Measurements from ENCODE around the gene OST4.

OST4 gene

DNA sequence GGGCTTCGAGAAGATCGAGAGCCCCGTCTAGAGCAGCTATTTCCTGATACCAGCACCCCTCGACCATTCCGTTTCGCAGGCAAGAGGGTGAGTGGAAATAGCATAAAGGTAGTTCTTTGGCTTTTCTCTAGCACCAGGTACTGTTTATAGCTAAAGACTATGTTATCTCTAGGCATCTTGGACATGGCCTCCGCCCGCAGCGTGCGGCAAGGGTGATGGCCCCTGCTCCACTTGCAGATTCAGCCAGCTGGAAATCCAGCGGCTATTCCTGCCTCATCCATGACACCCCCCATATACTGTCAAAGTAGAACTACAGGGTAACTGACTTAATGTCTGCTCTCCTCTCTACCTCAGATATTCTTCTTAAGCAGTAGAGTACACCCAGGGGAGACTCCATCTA is 16.7 kb downstream of the OST4 start:
- DNase-seq, result no peak

DNA sequence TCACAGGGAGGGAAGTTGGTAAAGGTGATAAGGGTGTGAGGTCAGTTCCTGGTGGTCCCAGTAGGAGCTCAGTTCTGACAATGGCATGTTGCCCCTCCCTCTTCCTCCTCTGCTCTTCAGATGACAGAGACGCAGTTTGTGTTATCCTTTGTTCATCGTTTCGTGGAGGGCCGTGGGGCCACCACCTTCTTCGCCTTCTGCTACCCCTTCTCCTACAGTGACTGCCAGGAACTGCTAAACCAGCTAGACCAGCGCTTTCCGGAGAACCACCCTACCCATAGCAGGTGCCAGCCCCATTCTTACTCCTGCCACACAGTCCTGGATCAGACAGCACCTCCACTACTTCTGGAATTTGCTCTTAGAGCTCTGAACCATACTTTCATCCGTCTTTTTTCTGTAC is 17.7 kb downstream of the OST4 start:
- no peak for DNase-seq

DNA sequence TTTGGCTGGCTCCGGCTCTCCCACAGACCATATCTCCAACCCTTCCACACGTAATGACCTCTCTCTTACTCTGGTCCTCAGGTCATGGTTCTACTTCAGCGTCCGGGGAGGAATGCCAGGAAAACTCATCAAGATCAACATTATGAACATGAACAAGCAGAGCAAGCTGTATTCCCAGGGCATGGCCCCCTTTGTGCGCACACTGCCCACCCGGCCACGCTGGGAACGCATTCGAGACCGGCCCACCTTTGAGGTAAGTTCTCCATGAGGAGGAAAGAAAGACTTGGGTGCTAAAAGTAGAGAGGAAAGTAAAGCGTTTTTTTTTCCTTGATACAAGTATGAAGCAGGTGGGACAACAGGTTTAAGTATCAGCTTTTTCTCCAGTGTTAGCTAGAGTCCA is 18.1 kb downstream of the OST4 start:
- no peak for DNase-seq

DNA sequence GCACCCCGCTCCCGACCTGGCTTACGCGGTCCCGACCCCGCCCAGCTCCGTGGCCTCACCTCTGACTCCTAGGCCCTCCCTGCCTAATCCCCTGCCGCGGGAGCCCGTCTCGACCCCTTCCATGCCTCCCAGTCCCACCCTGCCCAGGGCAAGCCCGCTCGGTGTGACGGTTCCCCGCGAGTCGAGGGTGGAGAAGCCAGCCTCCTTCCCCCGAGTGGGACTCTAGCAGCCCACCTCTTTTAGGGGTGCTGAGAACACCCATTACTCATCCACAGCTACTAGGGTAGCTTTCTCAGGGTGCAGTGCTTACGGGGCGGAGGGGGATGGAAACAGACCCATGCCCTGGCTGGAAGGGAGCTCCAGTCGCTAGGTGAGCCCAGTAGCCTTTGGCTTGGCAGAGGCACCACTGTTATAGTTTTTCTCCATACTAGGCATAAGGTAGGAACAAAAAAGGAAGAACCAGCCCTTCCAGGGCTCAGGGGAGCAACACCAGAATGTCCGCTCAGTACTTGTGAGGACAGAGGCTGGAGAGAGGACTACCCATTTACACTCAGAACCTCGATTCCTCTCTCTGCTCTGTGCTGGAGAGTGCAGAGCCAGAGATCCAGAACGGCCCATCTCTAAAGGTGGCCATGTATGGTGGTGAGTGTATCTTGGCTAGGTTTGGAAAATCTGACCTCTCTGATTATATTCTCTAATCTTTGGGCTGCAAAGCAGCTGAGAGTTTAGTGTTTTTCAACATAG is 19.4 kb downstream of the OST4 start:
- peak in 19 of 51 donors; percentile 19 to 70 (median 42) for DNase-seq

DNA sequence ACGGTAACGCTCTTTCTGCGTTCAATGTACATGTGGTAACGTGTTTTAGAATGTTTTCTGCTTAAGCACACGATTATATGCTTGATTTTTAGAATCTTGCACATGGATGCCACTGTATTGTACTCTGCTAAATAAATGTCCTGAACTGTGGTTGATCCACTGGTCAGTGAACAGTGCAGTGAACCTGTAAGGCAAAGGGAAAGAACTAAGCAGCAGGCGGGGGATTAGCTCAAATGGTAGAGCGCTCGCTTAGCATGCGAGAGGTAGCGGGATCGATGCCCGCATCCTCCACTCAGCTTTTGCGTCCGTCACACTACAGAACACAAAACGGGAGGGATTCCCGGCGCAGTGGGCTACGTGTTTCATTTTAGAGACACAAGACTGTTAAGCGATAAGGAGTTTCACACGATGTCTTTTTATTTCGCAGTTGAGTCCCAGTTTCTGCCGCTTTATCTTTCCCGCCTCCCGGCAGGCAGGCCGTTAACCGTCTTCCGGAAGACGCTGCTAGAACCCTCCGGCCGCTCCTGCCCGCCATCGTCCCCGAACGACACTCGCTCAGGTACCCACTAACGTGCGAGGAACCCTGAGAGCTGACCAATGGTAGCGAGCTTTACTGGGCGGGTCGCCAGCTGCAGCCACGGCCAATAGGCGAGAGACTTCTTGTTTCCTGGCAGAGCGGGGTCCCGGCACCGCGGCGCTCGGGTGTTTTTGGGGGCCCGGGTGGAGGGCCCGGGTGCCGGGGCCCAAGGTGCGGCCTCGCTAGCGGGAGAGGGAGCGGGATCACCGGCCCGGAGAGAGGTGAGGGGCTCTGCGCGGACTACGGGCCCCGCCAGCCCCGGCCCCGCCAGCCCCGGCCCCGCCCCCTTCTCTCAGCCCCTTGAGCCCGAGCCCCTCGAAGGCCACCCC is 20.2 kb downstream of the OST4 start, which contains the start of gene AGBL5:
TSS of gene AGBL5 (plus strand) at position 673 of the 906 bp plus-strand sequence. CDS start 1,291 bp downstream, outside the sequence.
- peak; percentile 66 to 96 (median 89) for DNase-seq

DNA sequence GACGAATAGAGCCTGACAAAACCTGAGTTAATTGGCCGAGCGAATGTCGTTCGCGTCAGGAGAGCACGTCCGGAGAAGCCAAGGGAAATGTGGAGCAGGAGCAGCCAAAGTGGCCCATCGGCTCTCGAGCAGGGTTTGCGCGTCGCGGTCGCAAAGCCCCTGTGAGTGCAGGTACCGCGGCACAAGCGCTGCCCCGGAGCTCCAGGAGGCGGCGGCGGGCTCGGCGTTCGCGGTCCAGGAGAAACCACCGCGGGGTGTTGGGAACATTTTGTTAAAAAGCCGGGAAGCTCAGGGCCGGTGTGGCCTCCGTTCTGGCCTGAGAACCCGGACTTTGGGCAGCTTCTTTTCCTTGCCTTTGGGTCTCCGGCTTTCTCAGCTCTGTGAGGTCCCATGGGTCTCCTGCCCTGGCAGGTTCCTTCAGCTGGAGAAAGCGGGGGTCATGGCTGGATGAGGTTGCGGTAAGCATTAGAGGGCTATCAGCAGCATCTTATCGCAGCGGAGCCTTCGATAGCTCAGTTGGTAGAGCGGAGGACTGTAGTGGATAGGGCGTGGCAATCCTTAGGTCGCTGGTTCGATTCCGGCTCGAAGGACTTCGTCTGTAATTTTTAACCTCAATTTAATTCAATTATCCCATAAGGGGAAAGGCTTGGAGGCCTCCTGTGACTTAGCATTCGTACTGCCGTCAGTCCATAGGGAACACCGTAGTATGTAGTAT is 21.0 kb downstream of the OST4 start:
- peak; percentile 47 to 96 (median 84) for DNase-seq

DNA sequence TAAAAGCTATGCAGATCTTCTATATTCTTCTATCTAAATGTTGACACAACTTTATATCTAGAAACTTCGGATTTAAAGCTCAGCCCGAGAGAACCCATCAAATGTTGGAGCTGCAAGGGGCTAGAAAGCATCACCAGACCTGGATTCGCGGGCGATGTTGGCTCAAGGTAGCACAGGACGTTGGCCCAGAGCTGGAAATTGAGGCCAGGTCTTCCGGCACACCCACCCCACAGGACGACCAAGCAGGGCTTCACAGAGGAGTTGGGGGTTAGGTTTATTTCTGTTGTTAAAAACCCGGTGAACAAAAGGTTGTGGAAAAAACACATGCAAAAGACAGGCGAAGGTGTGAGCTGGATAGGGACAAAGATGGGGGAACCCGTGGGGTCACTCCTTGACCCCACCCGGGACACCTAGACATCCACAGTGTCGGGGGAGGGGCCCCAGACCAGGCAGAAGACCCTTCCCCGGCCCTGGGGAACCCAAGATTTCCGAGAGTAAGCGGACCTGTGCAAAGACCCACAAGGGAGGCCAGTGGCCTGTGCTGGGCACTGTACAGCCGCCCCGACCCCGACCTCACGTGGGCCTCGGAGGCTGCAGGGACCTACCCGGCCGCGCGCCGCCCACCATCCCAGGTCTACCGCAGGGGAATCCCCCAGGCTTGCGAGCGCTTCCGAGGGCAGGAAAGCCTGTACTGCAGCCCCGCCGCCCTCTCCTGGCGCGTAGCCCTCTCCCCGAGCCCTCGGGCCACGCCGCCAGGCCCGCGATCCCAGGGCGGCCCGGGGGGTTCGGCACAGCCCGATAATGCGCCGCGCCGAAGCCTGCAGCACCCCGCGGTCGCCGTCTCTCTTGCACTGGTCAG is 21.8 kb downstream of the OST4 start:
- peak in 15 of 51 donors; percentile 17 to 61 (median 46) for DNase-seq

DNA sequence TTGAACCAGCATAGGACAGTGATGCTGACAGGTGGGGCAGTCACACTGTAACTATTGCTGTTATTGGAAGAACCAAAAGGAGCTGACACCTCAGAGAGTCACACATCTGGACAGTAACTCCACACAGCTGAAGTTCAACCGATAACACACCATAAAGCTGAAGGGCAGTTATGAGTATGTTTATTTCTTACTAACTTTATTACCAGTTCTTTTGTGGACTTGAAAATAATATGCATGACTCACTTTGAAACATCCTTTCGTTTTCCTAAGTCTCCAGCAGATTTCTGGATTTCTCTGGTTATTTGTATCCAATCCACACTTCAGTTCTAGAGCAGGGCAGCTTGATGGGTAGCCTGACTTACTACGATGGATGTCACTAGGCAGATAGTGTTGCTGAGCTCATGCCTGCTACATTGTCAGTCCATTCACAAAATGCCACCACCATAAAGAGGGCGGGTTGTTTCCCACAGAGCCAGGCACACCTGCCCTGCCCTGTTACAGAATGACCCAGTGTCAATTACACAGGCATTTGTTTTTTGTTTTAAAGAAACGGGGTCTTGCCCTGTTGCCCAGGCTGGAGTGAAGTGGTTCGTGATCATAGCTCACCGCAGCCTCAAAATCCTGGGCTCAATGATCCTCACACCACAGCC is 28.3 kb downstream of the OST4 start:
- no peak for DNase-seq

DNA sequence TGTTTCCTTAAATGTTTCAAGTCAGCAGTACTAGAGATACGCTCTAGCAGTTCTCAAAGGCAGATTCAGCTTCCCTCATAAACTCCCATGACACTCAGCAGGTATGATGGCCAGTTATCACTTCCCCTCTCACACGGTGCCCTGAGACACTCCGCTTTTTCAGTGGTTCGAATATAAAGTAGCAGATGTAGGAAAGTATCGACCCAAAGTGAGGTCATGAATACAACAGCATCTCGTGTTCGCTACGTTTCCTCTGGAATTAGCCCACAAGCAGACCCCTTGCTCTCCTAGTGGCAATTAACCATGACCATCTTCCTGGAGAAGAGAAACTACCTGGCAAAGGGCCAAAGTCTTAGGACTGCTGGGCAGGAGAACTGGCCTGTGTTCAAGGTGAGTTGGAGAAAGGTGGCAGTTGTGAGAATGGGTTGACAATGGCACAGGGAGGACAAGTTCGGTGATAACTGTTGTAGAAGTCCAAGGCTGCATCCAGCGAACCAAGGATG is 29.2 kb downstream of the OST4 start:
- DNase-seq, result no peak

DNA sequence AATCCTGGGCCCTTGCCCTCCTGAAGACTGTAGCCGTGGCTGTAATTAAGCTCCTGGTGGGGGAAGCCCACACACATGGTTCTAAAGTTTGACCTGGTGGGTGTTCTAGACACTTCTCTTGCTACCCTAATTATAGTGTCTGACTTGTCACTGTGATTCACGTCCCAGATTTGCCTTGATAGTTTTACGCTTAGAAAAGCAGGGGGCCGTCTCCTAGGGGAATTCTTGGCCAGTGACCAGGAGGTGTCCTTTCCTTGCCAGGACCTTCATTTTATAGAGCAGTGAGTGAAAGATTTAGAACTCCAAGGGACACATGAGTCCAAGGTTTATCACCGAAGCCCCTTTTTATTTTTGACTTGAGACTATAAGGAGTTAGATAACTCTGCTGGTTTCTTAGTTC is 29.7 kb downstream of the OST4 start:
- DNase-seq, result peak in 1 of 51 donors; percentile 5

DNA sequence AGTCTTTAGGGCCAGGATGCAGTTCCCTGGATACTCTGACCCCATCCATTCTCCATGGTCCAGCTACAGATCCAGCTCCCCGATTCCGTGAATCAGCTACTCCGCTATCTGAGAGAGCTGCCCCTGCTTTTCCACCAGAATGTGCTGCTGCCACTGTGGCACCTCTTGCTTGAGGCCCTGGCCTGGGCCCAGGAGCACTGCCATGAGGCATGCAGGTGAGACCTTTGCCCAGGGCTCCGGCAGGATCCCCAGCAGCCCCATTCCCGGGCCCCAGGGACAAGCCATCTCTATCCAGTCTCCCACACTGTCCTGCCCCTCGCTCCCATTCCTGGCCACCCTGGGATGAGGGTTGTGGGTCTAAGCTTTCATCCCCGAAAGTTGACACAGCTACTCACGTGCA is 31.2 kb downstream of the OST4 start:
- DNase-seq, result no peak

DNA sequence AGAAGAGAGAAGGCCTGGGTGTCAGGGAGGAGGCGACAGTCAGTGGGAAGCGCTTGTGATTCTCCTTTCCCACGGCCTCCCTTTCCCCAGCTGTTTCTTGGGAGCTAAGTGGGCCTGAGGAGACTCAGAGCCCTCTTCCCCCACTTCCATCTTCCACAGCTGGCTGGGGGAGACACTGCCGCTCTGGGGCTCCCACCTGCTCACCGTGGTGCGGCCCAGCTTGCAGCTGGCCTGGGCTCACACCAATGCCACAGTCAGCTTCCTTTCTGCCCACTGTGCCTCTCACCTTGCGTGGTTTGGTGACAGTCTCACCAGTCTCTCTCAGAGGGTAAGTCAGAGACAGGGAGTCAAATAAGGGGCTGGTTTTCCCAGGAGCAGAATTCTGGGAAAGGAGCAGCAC is 31.6 kb downstream of the OST4 start:
- DNase-seq, result no peak

DNA sequence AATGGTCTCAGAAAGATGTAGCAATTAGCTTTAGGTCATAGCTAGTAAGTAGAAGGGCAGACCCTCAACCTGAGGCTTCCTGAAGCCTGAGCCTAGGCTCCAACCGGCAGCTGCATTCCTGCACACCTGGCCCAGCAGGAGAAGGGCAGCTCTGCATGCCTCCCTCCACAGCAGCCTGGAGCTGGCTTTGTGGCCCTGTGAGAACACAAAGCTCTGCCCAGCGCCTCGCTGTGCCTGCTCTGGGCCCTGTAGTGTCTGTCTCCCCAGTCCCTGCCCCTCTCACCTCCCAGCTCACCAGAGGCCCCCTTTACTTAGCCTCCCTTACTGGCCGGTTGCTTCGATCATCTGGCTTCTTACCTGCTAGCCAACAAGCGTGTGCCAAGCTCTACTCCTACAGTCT is 32.0 kb downstream of the OST4 start:
- no peak for DNase-seq

DNA sequence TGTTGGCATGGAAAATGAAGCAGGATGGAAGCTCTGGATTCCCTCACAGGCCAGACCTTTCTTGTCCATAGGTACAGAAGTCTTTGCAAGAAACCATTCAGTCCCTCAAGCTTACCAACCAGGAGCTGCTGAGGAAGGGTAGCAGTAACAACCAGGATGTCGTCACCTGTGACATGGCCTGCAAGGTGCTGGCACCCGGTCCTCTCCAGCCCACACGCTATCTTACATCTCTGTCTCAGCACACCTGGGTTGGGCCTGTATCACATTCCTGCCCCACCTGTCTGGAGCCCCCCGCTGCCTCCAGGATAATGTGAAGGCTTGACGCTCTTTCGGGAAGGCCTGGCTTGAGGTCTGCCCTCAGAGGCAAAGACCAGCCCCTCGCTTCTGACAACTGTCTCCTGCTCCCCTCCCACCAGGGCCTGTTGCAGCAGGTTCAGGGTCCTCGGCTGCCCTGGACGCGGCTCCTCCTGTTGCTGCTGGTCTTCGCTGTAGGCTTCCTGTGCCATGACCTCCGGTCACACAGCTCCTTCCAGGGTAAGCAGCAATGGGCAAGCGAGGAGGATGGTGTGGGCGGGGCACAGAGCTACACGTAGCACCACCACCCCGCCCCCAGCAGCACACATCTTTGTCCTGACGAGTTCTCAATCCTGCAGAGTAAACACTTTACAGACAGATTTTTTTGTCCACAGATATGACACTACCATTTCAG is 32.7 kb downstream of the OST4 start:
- no peak for DNase-seq

DNA sequence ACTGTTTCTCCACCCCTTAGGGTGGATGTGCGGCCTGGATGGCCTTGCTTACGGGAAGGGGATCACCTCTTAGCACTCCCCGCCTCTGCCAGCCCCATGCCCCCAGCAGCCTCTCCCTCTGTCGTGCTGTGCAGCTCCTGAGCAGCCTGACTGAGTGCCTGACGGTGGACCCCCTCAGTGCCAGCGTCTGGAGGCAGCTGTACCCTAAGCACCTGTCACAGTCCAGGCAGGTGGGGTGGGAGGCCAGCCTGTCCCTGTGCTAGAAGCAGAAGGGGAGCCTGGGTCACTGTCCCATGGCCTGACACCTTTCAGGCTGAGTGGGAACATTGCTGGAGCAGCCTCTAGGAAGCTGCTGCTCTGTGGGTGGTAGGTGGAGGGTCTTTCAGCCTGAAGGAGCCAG is 33.4 kb downstream of the OST4 start:
- DNase-seq, result no peak

DNA sequence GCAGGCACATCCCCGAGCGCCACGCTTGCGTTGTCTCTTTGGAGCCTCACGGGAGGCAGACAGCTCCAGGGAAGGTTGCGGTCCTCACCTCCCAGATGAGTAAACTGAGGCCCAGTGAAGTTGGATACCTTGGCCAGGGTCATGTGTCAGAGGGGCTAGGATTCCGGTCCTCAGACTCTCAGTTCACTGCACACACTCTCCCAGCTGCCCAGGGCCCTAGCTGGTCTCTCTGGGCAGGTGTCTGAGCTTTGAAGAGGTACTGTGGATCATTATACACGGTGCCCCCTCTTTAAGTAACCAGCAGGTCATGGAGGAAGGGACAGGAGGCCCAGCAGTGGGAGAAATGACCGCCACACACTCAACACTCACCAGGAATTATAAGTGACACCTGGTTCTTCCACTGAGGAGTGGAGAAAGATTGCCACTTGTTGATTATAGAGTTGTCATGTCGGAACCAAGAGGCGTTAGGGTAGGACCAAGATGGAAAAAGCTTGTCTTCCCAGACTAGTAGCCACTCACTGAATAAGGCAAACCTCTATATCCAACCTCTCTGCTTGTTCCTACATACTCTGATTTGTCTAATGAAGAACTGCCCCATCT is 38.1 kb downstream of the OST4 start:
- DNase-seq, result no peak

DNA sequence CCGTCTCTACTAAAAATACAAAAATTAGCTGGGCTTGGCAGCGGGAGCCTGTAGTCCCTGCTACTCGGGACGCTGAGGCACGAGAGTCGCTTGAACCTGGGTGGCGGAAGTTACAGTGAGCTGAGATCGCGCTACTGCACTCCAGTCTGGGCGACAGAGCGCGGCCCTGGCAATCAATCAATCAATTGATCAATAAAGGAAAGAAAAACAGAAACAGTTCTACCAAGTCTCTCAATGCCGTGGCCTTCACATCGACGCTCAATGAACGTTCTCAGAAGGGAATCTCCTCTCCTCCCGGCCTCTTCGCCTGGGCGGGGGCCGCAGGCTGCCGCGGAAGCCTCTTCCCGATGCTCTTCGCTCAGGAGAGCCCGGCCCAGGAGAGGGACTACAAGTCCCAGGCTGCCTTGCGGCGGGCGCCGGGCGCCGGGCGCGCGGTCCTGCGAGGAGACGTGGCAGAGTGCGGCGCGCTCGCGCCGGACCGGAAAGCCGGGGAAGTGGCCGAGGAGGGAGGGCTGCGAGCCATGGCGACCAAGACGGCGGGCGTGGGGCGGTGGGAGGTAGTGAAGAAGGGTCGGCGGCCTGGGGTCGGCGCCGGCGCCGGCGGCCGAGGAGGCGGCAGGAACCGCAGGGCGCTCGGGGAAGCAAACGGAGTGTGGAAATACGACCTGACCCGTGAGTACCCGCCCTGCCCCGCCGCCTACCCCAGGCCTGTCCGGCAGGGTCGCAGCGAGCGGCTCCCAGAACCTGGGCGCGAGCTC is 38.8 kb downstream of the OST4 start, which contains the start of gene TMEM214:
TSS of gene TMEM214 (plus strand) at position 471 of the 758 bp plus-strand sequence. CDS start at position 522, 51 bp downstream.
- peak; percentile 23 to 91 (median 76) for DNase-seq

DNA sequence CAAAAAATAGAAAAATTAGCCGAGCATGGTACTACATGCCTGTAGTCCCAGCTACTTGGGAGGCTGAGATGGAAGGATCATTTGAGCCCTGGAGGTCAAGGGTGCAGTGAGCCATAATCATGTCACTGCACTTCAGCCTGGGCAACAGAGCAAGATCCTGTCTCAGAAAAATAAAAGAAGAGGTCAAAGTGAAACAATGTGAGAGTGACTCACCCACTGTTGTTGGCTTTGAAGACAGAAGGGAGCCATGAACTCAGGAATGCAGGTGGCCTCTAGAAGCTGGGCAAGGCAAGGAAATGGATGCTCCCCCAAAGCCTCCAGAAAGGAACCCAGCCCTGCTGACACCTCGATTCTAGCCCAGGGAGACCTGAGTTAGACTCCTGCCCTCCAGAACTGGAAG is 42.4 kb downstream of the OST4 start:
- DNase-seq, result no peak

Data from hypothalamus (tissue), 51 donors.